Lung (tissue), 12 donors: Measurements from ENCODE around the gene MDN1. TPM values are rescaled to one million over a fixed set of nuclear protein-coding genes. Genes with fewer than 3 reads are reported as not detected.

Source experiments
- ATAC-seq: fragments of 200-7000 bp; cut with Tn5 transposase; one replicate; pipeline ENCODE4 v1.9.1; 2020; ENCODE audit warnings: moderate number of reproducible peaks; ENCODE audit not compliant: insufficient read depth, low FRiP score
- DNase-seq, 3 donors: peaks; one replicate each; pipeline ENCODE4 v3.0.0-alpha.2; 2013 to 2017
- H3K27ac ChIP-seq, 2 donors: one replicate each; pipeline ENCODE4 v1.5.1; 2013; ENCODE audit warnings: mild to moderate bottlenecking in 2 of 2, moderate library complexity in 2 of 2, control low read depth in 1 of 2, inconsistent platforms in 1 of 2, low read depth in 1 of 2, low read length in 1 of 2
- H3K27me3 ChIP-seq, 3 donors: one replicate each; pipeline ENCODE4 v1.5.1; 2013; ENCODE audit warnings: low read length in 2 of 3; ENCODE audit not compliant: control insufficient read depth in 3 of 3, insufficient read depth in 3 of 3
- H3K36me3 ChIP-seq, 4 donors: one replicate each; pipeline ENCODE4 v1.5.1; 2013; ENCODE audit warnings: low read length in 4 of 4, mild to moderate bottlenecking in 1 of 4, moderate library complexity in 1 of 4; ENCODE audit not compliant: control insufficient read depth in 4 of 4, insufficient read depth in 4 of 4
- H3K4me1 ChIP-seq, 5 donors: one replicate each; pipeline ENCODE4 v1.5.1; 2013; ENCODE audit warnings: low read length in 5 of 5, mild to moderate bottlenecking in 2 of 5, moderate library complexity in 1 of 5; ENCODE audit not compliant: control insufficient read depth in 5 of 5, insufficient read depth in 5 of 5
- H3K4me3 ChIP-seq: one replicate; pipeline ENCODE4 v1.5.1; 2013; ENCODE audit warnings: mild to moderate bottlenecking, control low read depth, moderate library complexity
- H3K9ac ChIP-seq, 2 donors: one replicate each; pipeline ENCODE4 v1.5.1; 2013; ENCODE audit warnings: low read length in 2 of 2, control low read depth in 1 of 2; ENCODE audit not compliant: insufficient read depth in 1 of 2
- H3K9me3 ChIP-seq, 4 donors: one replicate each; pipeline ENCODE4 v1.5.1; 2013; ENCODE audit warnings: low read length in 3 of 4, mild to moderate bottlenecking in 1 of 4, moderate library complexity in 1 of 4; ENCODE audit not compliant: control insufficient read depth in 4 of 4, insufficient read depth in 3 of 4
- CTCF ChIP-seq: IDR thresholded peaks from 2 replicates; pipeline ENCODE4 v1.5.1; 2012; ENCODE audit warnings: mild to moderate bottlenecking; ENCODE audit errors: control extremely low read depth, extremely low read depth
- WGBS, 2 donors: extraction: QIAGEN DNeasy Blood & Tissue Kit; methylation state at CpG; one replicate each; pipeline ENCODE4 v1.1.7; 2013; 5-methylcytosine and 5-hydroxymethylcytosine counted together
- polyA plus RNA-seq, 2 donors: library from polyadenylated mRNA; stranded (reverse); fragments of 200-250 nt; gene quantifications; one replicate each; pipeline ENCODE4 v1.2.1, GENCODE V29; 2013
- total RNA-seq, 2 donors: library from RNA; depleted of rRNA in 1 of 2; stranded (reverse); fragments of >200 nt in 1 of 2; gene quantifications; one replicate each; pipeline ENCODE4 v1.2.1, GENCODE V29; 2014 to 2021
- donor health status: control.
- donor health status: control.
- donor health status: Bipolar disorder and iron deficiency.
- donor health status: healthy.
- donor health status: DM: yes; HTN: yes; CAD: no.

Gene MDN1
- total and polyA plus RNA-seq, 4 donors = 7.6 to 33.8 (median 31.7) TPM

GRCh38 chr6:89729818-89730217, 89.8 kb downstream of the MDN1 start:
- Histone ChIP-seq H3K4me1 (no peaks in the 10 kb centered on the region), H3K27me3 (no peaks in the 10 kb centered on the region), H3K27ac (no peak overlapping the region), H3K36me3 (peaks cover 15 to 50% (median 30%) of the 10 kb centered on the region in 4 donors), H3K9ac (no peak overlapping the region), H3K4me3 (no peak overlapping the region), H3K9me3 (no peaks in the 10 kb centered on the region)
- WGBS, 2 donors = 97 to 100% methylated on average over 1 of the region's 1 CpG
- ATAC-seq (no peak), DNase-seq (no peak)
- no peak for TF ChIP-seq CTCF

DNA sequence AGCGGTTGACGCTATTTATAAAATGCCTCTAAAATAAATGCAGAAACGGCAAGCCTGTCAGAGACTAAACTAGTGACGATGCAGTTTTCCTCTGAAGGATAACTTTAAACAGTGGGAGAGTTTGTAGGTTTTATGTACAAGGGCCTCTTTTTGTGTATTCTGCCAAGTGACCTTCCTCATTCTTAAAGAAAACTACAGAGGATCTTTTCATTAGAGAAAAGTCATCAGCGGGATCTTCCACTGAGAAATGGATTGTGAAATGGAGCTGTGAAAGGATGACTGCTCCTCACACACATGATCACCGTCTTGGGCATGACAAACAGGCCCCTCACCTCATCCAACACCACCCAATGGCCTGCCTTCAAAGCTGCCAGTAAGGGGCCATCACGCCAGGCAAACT, 92.1 kb downstream of the MDN1 start:
- no peak for TF ChIP-seq CTCF
- WGBS, 2 donors = 95 to 97% methylated on average over 7 of the region's 7 CpGs
- Histone ChIP-seq H3K27ac (no peak overlapping the region), H3K9ac (no peak overlapping the region), H3K4me3 (no peak overlapping the region), H3K36me3 (peaks cover 13 to 54% (median 34%) of the 10 kb centered on the region in 4 donors), H3K27me3 (no peaks in the 10 kb centered on the region), H3K9me3 (no peaks in the 10 kb centered on the region), H3K4me1 (no peaks in the 10 kb centered on the region)
- DNase-seq (no peak), ATAC-seq (no peak)

DNA sequence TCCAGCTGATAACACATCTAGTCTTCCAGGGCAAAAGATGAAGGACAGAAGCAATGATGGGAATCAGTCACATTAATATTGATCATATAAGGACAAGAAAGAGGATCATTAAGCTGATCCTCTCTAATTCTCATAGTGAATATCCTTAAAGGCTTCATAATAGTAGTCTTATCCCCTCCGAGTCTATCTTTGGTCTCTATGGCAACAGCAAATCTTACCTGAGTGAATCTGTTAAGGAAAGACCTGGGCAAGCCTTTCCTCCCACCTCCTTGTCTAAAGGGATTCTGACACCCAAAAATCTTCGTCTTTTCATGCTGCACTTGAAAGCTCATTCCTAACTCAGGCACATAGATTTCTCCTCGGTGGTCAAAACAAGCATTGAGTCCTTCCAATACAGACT, 94.6 kb downstream of the MDN1 start:
- no peak for TF ChIP-seq CTCF
- Histone ChIP-seq H3K36me3 (peaks cover 7 to 54% (median 34%) of the 10 kb centered on the region in 4 donors), H3K27me3 (no peaks in the 10 kb centered on the region), H3K4me1 (no peaks in the 10 kb centered on the region), H3K4me3 (no peak overlapping the region), H3K9ac (no peak overlapping the region), H3K9me3 (peaks cover 0 to 2% (median 0%) of the 10 kb centered on the region in 4 donors), H3K27ac (no peak overlapping the region)
- DNase-seq (no peak), ATAC-seq (no peak)
- 94 to 96% methylated on average over 3 of the region's 3 CpGs for WGBS, 2 donors

DNA sequence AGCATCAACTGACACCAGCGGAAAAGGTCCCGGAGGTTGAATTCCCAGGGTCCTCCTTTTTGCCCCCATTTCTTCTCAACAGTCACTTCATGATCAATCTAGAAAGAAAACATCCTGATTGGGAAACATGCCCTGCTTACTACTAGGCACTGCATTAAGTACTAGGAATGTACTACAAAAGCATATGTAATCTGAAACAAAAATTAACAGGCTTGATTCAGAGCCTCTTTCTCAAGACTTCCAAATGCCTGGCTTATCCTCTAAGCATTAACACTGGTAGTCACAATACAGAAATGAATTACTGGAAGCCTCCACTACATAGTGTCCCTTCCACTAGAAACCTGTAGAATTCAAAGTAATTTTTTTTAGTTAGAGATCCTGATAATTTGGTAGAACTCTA, 96.5 kb downstream of the MDN1 start:
- ATAC-seq (no peak), DNase-seq (no peak)
- WGBS, 2 donors = 100% methylated on average over 2 of the region's 2 CpGs
- Histone ChIP-seq H3K9me3 (peaks cover 0 to 2% (median 0%) of the 10 kb centered on the region in 4 donors), H3K36me3 (peaks cover 11 to 45% (median 35%) of the 10 kb centered on the region in 4 donors), H3K4me3 (no peak overlapping the region), H3K9ac (no peak overlapping the region), H3K27me3 (no peaks in the 10 kb centered on the region), H3K4me1 (no peaks in the 10 kb centered on the region), H3K27ac (no peak overlapping the region)
- no peak for TF ChIP-seq CTCF
